Right lobe of liver (tissue), 6 donors: Measurements from ENCODE around the gene C3orf20. TPM values are rescaled to one million over a fixed set of nuclear protein-coding genes. Genes with fewer than 3 reads are reported as not detected.
A peak's percentile ranks its signal among the peaks of the same experiment; 100 is the strongest.

Experiments used
- ATAC-seq, 4 donors: fragments of 200-7000 bp; cut with Tn5 transposase; one replicate each; pipeline ENCODE4 v1.9.1; 2020; ENCODE audit warnings: mild to moderate bottlenecking in 4 of 4, moderate library complexity in 4 of 4
- DNase-seq, 3 donors: peaks; one replicate each; pipeline ENCODE4 v3.0.0-alpha.2; 2020
- H3K27ac ChIP-seq, 3 donors: fragments of 200-600 bp; one replicate each; pipeline ENCODE4 v1.8.0; 2022
- H3K27me3 ChIP-seq, 2 donors: fragments of 200-600 bp; one replicate each; pipeline ENCODE4 v1.8.0; 2022
- H3K36me3 ChIP-seq, 4 donors: fragments of 200-600 bp; sonication (generic) in 1 of 4; one replicate each; pipeline versions ENCODE4 v1.5.1 to v1.8.0; 2017 to 2022; ENCODE audit warnings: control low read depth in 1 of 4
- H3K4me1 ChIP-seq, 4 donors: fragments of 200-600 bp; sonication (generic) in 1 of 4; one replicate each; pipeline versions ENCODE4 v1.5.1 to v1.8.0; 2017 to 2022; ENCODE audit warnings: control low read depth in 1 of 4
- H3K4me3 ChIP-seq, 3 donors: fragments of 200-600 bp; one replicate each; pipeline ENCODE4 v1.8.0; 2022
- H3K9me3 ChIP-seq, 4 donors: fragments of 200-600 bp; sonication (generic) in 1 of 4; one replicate each; pipeline versions ENCODE4 v1.5.1 to v1.8.0; 2017 to 2022; ENCODE audit warnings: control low read depth in 1 of 4
- POLR2A ChIP-seq: fragments of 450-650 bp; IDR thresholded peaks from one replicate; pipeline ENCODE4 v1.6.1; 2017; ENCODE audit warnings: antibody characterized with exemption, mild to moderate bottlenecking
- WGBS: methylation state at CpG from one replicate; pipeline ENCODE4 v1.1.6; 2018; ENCODE audit warnings: low coverage, low lambda C conversion rate; ENCODE audit not compliant: insufficient coverage; ENCODE audit errors: missing lambda C conversion rate; 5-methylcytosine and 5-hydroxymethylcytosine counted together
- intact Hi-C, 2 donors: fragments of 100-400 bp; cut with DNase I; formaldehyde crosslinking; loops; one replicate each; pipeline versions ENCODE4 v1.11.2 to v1.14.1; 2022
- total RNA-seq, 6 experiments: library from RNA; depleted of rRNA in 2 of 6; stranded (reverse); fragments of >200 nt in 2 of 6; fragmentation: NEBNext Ultra II Directional in 3 of 6; extraction: Animal tissue kit (Norgen Biotek cat#: 25700) in 3 of 6; gene quantifications; one replicate each; pipeline versions ENCODE4 v1.1.0 to v1.2.4, GENCODE V29; 2016 to 2023
- TF ChIP-seq, protein P1 (sequence below), 4 donors: fragments of 200-600 bp in 3 of 4; fragments of 450-650 bp in 1 of 4; IDR thresholded peaks; one replicate each; pipeline versions ENCODE4 v1.5.1 to v1.8.0; 2016 to 2022; ENCODE audit warnings: antibody characterized with exemption in 4 of 4, mild to moderate bottlenecking in 2 of 4
- donor health status: DM: no; HTN: yes; CAD: no.
- donor health status: DM: no; HTN: no; CAD: no.
- donor health status: DM: no; HTN: no; CAD: no.
- donor health status: DM: no; HTN: yes; CAD: no.
- donor health status: DM: no; HTN: yes; CAD: no.

Gene C3orf20
- total RNA-seq, 6 experiments from 2014 or later, result 0.09 to 0.11 TPM; not detected in 4

DNA sequence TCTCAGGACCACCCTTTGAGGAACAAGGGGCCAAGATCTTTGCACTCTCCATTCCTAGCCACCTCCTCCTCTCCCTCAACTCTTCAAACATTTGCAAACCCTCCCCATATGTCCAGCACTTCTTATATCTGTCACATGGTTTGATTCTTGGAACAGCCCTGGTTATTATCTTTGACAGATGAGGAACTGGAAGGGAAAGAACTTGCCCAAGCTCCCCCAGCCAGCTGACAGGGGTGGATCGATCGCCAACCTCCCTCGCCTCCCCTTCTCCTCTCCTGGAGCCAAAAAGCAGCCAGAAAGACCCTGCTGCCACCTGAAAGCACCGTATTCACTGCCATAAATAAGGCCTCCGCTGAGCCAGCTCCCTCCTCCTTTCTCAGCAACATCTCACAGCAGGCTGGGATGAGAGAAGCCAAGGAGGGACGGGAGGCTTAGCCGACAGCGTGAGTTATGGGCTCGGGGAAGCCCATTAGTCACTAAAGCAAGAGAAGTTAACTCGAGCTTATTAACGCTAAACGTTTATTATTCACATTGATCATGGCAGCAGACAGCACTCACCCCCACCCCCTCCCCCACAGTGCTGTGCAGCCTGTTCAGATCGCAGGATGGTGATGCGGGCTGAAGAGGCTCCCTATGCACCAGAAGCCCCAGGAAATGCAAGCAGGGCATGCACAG, 121.6 kb downstream of the C3orf20 start:
- Histone ChIP-seq H3K9me3 (no peaks in the 10 kb centered on the region), H3K4me1 (peaks cover 0 to 3% (median 1%) of the 10 kb centered on the region in 4 donors), H3K4me3 (no peak overlapping the region), H3K36me3 (no peaks in the 10 kb centered on the region), H3K27me3 (no peaks in the 10 kb centered on the region), H3K27ac (no peak overlapping the region)
- intact Hi-C loops, result loop anchor here in 1 of 2 donors (10.0 kb wide), 1 partner anchor 118 kb away; no protein-coding TSS in a partner anchor
- 72% methylated on average over 9 of the region's 14 CpGs for WGBS
- DNase-seq (peak in 1 of 3 donors; percentile 27), ATAC-seq (no peak)
- TF ChIP-seq, protein P1, sequence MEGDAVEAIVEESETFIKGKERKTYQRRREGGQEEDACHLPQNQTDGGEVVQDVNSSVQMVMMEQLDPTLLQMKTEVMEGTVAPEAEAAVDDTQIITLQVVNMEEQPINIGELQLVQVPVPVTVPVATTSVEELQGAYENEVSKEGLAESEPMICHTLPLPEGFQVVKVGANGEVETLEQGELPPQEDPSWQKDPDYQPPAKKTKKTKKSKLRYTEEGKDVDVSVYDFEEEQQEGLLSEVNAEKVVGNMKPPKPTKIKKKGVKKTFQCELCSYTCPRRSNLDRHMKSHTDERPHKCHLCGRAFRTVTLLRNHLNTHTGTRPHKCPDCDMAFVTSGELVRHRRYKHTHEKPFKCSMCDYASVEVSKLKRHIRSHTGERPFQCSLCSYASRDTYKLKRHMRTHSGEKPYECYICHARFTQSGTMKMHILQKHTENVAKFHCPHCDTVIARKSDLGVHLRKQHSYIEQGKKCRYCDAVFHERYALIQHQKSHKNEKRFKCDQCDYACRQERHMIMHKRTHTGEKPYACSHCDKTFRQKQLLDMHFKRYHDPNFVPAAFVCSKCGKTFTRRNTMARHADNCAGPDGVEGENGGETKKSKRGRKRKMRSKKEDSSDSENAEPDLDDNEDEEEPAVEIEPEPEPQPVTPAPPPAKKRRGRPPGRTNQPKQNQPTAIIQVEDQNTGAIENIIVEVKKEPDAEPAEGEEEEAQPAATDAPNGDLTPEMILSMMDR (IDR thresholded peaks at IDR 0.05), result no peak
- no peak for TF ChIP-seq POLR2A

DNA sequence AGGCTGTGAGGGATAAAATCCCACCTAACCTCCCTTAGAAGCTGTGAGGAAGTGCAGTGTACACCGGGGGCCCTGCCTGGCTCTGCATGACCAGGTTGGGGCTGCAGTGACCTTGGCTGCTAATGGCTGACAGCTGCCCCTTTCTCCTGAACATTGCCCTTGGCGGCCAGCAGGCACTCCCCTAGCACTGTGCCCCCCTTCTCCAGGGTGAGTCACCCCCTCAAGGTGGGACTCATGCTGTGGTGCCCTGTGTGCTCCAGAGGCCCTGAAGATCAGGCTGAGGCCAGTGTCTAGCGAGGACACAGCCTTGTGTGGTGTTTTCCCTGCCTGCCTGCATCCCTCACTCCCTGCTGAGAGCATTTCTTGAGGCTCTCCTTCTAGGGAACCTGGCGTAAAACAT, 122.8 kb downstream of the C3orf20 start:
- DNase-seq, result no peak
- no peaks in the 10 kb centered on the region for H3K9me3 ChIP-seq
- ATAC-seq, result no peak
- no peak overlapping the region for H3K27ac ChIP-seq
- H3K4me1 ChIP-seq, result peaks cover 0 to 15% (median 7%) of the 10 kb centered on the region in 4 donors
- WGBS, result 67% methylated on average over 1 of the region's 4 CpGs
- no peaks in the 10 kb centered on the region for H3K27me3 ChIP-seq
- intact Hi-C loops, result loop anchor here in 1 of 2 donors (10.0 kb wide), 1 partner anchor 117 kb away; no protein-coding TSS in a partner anchor
- no peak for TF ChIP-seq POLR2A
- TF ChIP-seq, protein P1 (IDR thresholded peaks at IDR 0.05), result no peak
- no peaks in the 10 kb centered on the region for H3K36me3 ChIP-seq
- no peak overlapping the region for H3K4me3 ChIP-seq

DNA sequence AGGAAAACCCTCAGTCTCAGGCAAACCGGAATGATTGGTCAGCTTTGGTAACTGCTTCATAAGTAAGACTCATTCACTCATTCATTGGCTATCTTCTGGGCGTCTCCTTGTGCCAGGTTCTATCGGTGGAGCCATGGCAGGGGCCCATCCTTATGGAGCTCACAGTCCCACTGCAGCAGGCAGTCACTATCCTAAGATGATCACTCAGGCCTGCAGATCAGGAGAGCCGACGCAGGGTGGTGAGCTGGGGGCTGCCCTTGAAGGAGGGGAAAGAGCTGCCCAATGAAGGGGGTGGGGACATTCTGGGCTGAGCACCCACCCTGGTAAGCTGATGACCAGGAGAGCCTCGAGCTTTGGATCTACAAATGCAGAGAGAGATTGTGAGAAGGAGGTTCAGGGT, 123.3 kb downstream of the C3orf20 start:
- TF ChIP-seq, protein P1 (IDR thresholded peaks at IDR 0.05), result no peak
- TF ChIP-seq POLR2A, result no peak
- DNase-seq (no peak), ATAC-seq (no peak)
- no peaks in the 10 kb centered on the region for H3K27me3 ChIP-seq
- H3K4me3 ChIP-seq, result no peak overlapping the region
- intact Hi-C loops, result loop anchor here in 1 of 2 donors (10.0 kb wide), 1 partner anchor 117 kb away; no protein-coding TSS in a partner anchor
- H3K9me3 ChIP-seq, result no peaks in the 10 kb centered on the region
- no CpG with 5 or more reads among the region's 6 CpGs for WGBS
- H3K27ac ChIP-seq, result no peak overlapping the region
- H3K36me3 ChIP-seq, result no peaks in the 10 kb centered on the region
- peaks cover 0 to 20% (median 10%) of the 10 kb centered on the region in 4 donors for H3K4me1 ChIP-seq

DNA sequence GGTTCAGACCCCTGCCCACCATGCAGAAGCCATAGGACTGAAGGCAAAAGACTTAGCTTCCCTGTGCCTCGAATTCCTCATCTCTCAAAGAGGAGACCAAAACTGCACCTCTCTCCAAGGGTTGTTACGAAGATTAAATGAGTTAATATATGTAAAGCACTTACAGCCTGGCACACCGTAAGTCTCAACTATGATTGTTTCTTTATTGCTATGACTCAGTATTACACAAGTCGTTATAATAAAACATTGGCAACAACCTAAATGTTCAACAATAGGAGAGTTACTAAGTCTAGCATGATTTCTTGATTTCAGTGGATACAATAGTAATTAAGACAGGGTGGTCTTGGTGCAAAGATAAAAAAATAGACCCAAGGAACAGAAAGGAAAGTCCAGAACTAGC, 124.2 kb downstream of the C3orf20 start:
- Histone ChIP-seq H3K4me1 (peaks cover 0 to 29% (median 14%) of the 10 kb centered on the region in 4 donors), H3K27ac (no peak overlapping the region), H3K9me3 (no peaks in the 10 kb centered on the region), H3K27me3 (no peaks in the 10 kb centered on the region), H3K36me3 (no peaks in the 10 kb centered on the region), H3K4me3 (no peak overlapping the region)
- no peak for ATAC-seq
- WGBS, result 88% methylated on average over 4 of the region's 4 CpGs
- intact Hi-C loops, result loop anchor here in 1 of 2 donors (10.0 kb wide), 1 partner anchor 116 kb away; no protein-coding TSS in a partner anchor
- DNase-seq, result no peak
- TF ChIP-seq, protein P1 (IDR thresholded peaks at IDR 0.05), result no peak
- TF ChIP-seq POLR2A, result no peak
